K562 (cell line): ENCODE measurements around the gene GNG14. TPM values are rescaled to one million over a fixed set of nuclear protein-coding genes. Genes with fewer than 3 reads are reported as not detected.

Source experiments
- CHD1 ChIP-seq: fragments of 200-600 bp; sonication (generic); IDR thresholded peaks from one replicate; pipeline ENCODE4 v1.6.1; 2012; ENCODE audit warnings: mild to moderate bottlenecking, moderate library complexity, low read length, inconsistent platforms
- CREB1 ChIP-seq, 2 experiments: sonication (generic) in 1 of 2; formaldehyde crosslinking in 1 of 2; IDR thresholded peaks; 2 replicates each; pipeline versions ENCODE4 v1.6.1 to v1.8.0; 2012 to 2022; ENCODE audit warnings: inconsistent platforms in 1 of 2, mild to moderate bottlenecking in 1 of 2, missing genetic modification reagents in 1 of 2, moderate library complexity in 1 of 2
- ETV1 ChIP-seq: fragments of 450-650 bp; conservative IDR thresholded peaks from 2 replicates; pipeline ENCODE4 v1.6.1; 2016; ENCODE audit warnings: missing genetic modification characterization, control low read depth, low read depth, missing compliant biosample characterization
- ETV5 ChIP-seq: sonication (generic); formaldehyde crosslinking; IDR thresholded peaks from 2 replicates; pipeline ENCODE4 v1.4.0; 2020; ENCODE audit warnings: low read depth, mild to moderate bottlenecking, missing genetic modification reagents
- FOXP4 ChIP-seq: sonication (generic); formaldehyde crosslinking; IDR thresholded peaks from 2 replicates; pipeline ENCODE4 v1.8.0; 2022; ENCODE audit warnings: mild to moderate bottlenecking, missing genetic modification reagents, borderline replicate concordance
- HBP1 ChIP-seq: fragments of 450-650 bp; formaldehyde crosslinking; IDR thresholded peaks from 2 replicates; pipeline ENCODE4 v1.4.0; 2022; ENCODE audit warnings: missing genetic modification characterization
- KDM5B ChIP-seq: fragments of 200-600 bp; sonication (generic); IDR thresholded peaks from 2 replicates; pipeline ENCODE4 v1.6.1; 2012; ENCODE audit warnings: low read depth, mild to moderate bottlenecking, moderate library complexity, low read length, control low read depth, inconsistent platforms; ENCODE audit not compliant: insufficient replicate concordance
- MAFK ChIP-seq: IDR thresholded peaks from 2 replicates; pipeline ENCODE4 v1.6.1; 2011; ENCODE audit warnings: low read length, improper control_type of control experiment
- NBN ChIP-seq: fragments of 450-650 bp; IDR thresholded peaks from 2 replicates; pipeline ENCODE4 v1.6.1; 2016; ENCODE audit warnings: low read depth, mild to moderate bottlenecking
- TCF7 ChIP-seq: sonication (generic); IDR thresholded peaks from 2 replicates; pipeline ENCODE4 v1.6.1; 2016; ENCODE audit warnings: antibody characterized with exemption, borderline replicate concordance
- ZBTB34 ChIP-seq: fragments of 250-450 bp; sonication (Bioruptor Pico); IDR thresholded peaks from 2 replicates; pipeline ENCODE4 v1.8.0; 2021; ENCODE audit warnings: mild to moderate bottlenecking, moderate library complexity
- ZFP30 ChIP-seq: fragments of 250-450 bp; sonication (Bioruptor Pico); IDR thresholded peaks from 2 replicates; pipeline ENCODE4 v1.8.0; 2022; ENCODE audit warnings: moderate library complexity, mild to moderate bottlenecking, inconsistent platforms, borderline replicate concordance
- ZFPM2 ChIP-seq: fragments of 250-450 bp; sonication (Bioruptor Pico); IDR thresholded peaks from 2 replicates; pipeline ENCODE4 v1.5.1; 2022; ENCODE audit warnings: mild to moderate bottlenecking
- ZNF133 ChIP-seq: fragments of 250-450 bp; sonication (Bioruptor Pico); IDR thresholded peaks from 2 replicates; pipeline ENCODE4 v1.4.0; 2020; ENCODE audit warnings: mild to moderate bottlenecking
- ZNF324 ChIP-seq: fragments of 250-450 bp; sonication (Bioruptor Pico); IDR thresholded peaks from 2 replicates; pipeline ENCODE4 v1.4.0; 2020; ENCODE audit warnings: mild to moderate bottlenecking
- ZNF41 ChIP-seq: fragments of 250-450 bp; sonication (Bioruptor Pico); conservative IDR thresholded peaks from 2 replicates; pipeline ENCODE4 v1.4.0; 2020; ENCODE audit warnings: mild to moderate bottlenecking
- ZNF507 ChIP-seq: conservative IDR thresholded peaks from 2 replicates; pipeline ENCODE4 v1.6.1; 2017; ENCODE audit warnings: missing genetic modification characterization, missing compliant biosample characterization
- ZNF668 ChIP-seq: fragments of 250-450 bp; sonication (Bioruptor Pico); IDR thresholded peaks from 2 replicates; pipeline ENCODE4 v1.8.0; 2022; ENCODE audit warnings: mild to moderate bottlenecking, inconsistent platforms
- ZNF778 ChIP-seq: fragments of 450-650 bp; formaldehyde crosslinking; IDR thresholded peaks from 2 replicates; pipeline ENCODE4 v1.4.0; 2020; ENCODE audit warnings: mild to moderate bottlenecking, moderate library complexity
- ZNF830 ChIP-seq: fragments of 250-450 bp; sonication (Bioruptor Pico); IDR thresholded peaks from 2 replicates; pipeline ENCODE4 v1.5.0; 2021; ENCODE audit warnings: mild to moderate bottlenecking
- polyA plus RNA-seq, 8 experiments: library from polyadenylated mRNA; depleted of rRNA in 4 of 8; stranded (reverse) in 5 of 8; unstranded in 3 of 8; fragments of >200 nt; fragmentation: Nextera tagmentation in 2 of 8; fragmentation: Illumina TruSeq in 1 of 8; extraction: Ambion mirVana in 2 of 8; extraction: Trizol in 1 of 8; gene quantifications; 2 replicates each; pipeline versions ENCODE4 v1.2.1 to v1.2.3, GENCODE V29; 2011 to 2014; ENCODE audit warnings: inconsistent platforms in 1 of 8, missing spikeins in 1 of 8
- total RNA-seq, 7 experiments: library from RNA; depleted of rRNA in 6 of 7; stranded (reverse); fragments of >200 nt in 6 of 7; fragmentation: Illumina TruSeq in 2 of 7; extraction: Trizol in 2 of 7; gene quantifications; 2 replicates each; pipeline versions ENCODE4 v1.2.1 to v1.2.3, GENCODE V29; 2011 to 2021; ENCODE audit warnings: low replicate concordance in 1 of 7
- TF ChIP-seq, protein P1 (sequence below): sonication (generic); formaldehyde crosslinking; IDR thresholded peaks from 2 replicates; pipeline ENCODE4 v1.8.1; 2023; ENCODE audit warnings: mild to moderate bottlenecking, missing genetic modification reagents

The GNG14 gene
- total and polyA plus RNA-seq, 9 of the 15 experiments (the other 6 are each of a cell fraction or from before 2014, with no cell fraction given): not detected

DNA sequence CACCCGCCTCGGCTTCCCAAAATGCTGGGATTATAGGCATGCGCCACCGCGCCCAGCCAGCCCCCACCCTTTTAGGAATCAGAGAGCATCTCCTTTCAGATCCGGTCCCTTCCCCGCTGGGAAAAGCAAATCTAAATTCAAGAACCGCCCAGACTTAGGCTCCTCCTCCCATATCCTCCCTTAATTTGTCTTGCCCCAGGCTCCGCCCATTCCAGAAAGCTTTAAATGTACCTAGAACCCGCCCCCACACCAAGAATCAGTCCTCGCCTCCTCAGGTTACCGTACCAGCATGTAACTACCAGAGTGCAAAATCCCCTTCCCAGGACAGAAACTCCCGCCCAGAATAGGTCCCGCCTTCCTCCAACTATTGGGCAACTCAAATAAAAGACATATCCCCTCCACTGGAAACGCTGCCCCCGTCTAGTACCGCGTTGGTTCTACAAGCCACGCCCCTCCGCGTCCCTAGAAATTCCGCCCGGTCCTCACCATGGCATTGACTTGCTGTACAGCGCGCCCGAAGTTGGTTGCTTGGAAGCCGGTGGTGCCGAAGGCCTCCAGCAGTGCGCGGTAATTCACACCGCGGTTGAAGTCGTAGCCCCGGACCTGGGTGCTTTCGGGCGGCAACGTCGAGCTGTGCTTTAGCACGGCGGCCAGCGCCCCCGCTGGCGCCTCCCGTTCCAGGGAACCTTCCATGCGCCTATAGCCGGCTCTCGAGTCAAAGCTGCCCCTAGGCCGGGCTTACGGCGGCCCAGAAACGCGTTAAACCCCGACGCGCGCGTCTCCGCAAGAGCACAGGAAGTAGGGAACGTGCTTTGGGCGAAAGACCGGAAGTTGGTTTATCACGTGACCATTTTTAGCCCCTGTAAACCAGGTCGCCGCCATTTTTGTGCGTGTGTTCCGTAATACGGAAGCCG, 6.5 kb upstream of the GNG14 start, which contains the start of gene DHPS (continued):
- TF ChIP-seq HBP1 (CRISPR knock-in tag) (peak; percentile 18; the same call in 1 of the 2 replicates), NBN (no peak), ZNF133 (CRISPR knock-in tag) (no peak), ZNF830 (CRISPR knock-in tag) (peak; percentile 79; the same call in 1 of the 2 replicates), FOXP4 (CRISPR knock-in tag) (0 out of 2 replicates have a peak, but pooled peaks have one; percentile 23), ZFP30 (CRISPR knock-in tag) (no peak), ZNF507 (no peak), ZNF41 (CRISPR knock-in tag) (no peak), CREB1 (IDR thresholded peaks at IDR 0.05) (peak; percentile 47), CREB1 (CRISPR knock-in tag; IDR thresholded peaks at IDR 0.05) (peak; percentile 73; the same call in 1 of the 2 replicates), ZBTB34 (no peak), MAFK (no peak), ETV5 (peak; percentile 70), ETV1 (tag) (peak; percentile 95), CHD1 (peak; percentile 69), TCF7 (peak; percentile 8; the same call in 1 of the 2 replicates), KDM5B (peak; percentile 72), ZNF668 (CRISPR knock-in tag) (peak; percentile 38; the same call in 1 of the 2 replicates), ZFPM2 (CRISPR knock-in tag) (no peak), ZNF324 (CRISPR knock-in tag) (peak; percentile 16; the same call in 1 of the 2 replicates), ZNF778 (CRISPR knock-in tag) (no peak)
- TF ChIP-seq, protein P1, sequence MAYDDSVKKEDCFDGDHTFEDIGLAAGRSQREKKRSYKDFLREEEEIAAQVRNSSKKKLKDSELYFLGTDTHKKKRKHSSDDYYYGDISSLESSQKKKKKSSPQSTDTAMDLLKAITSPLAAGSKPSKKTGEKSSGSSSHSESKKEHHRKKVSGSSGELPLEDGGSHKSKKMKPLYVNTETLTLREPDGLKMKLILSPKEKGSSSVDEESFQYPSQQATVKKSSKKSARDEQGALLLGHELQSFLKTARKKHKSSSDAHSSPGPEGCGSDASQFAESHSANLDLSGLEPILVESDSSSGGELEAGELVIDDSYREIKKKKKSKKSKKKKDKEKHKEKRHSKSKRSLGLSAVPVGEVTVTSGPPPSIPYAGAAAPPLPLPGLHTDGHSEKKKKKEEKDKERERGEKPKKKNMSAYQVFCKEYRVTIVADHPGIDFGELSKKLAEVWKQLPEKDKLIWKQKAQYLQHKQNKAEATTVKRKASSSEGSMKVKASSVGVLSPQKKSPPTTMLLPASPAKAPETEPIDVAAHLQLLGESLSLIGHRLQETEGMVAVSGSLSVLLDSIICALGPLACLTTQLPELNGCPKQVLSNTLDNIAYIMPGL (CRISPR knock-in tag): no peak
